GM19023 (cell line): ENCODE results near the gene EDRF1.
"Not testable (repeated sequence)": the region's sequence is repeated elsewhere in the genome, so short reads cannot be mapped to it uniquely, and the experiment has no call there.

ENCODE experiments used
- ATAC-seq: cut with Tn5 transposase; IDR thresholded peaks from one replicate; pipeline ENCODE4 v1.9.1; 2021; ENCODE audit warnings: mild to moderate bottlenecking, moderate library complexity; ENCODE audit not compliant: unreplicated experiment

The EDRF1 gene

GRCh38 chr10:125707541-125708468, 11.7 kb upstream of the EDRF1 start:
- no peak for ATAC-seq

GRCh38 chr10:125708971-125709503, 10.5 kb upstream of the EDRF1 start:
- no peak for ATAC-seq

GRCh38 chr10:125709553-125710474, 9.7 kb upstream of the EDRF1 start:
- no peak for ATAC-seq

GRCh38 chr10:125711110-125711750, 8.3 kb upstream of the EDRF1 start:
- ATAC-seq = no peak

- ATAC-seq = not testable (repeated sequence)
These were observed 4.8 kb upstream of the EDRF1 start for GRCh38 chr10:125714728-125715127.

- ATAC-seq = no peak
These were observed 483 bp downstream of the EDRF1 start for GRCh38 chr10:125720002-125720382.

- ATAC-seq = no peak
These were observed 1.5 kb downstream of the EDRF1 start for GRCh38 chr10:125721035-125721434.

GRCh38 chr10:125722811-125723210, 3.3 kb downstream of the EDRF1 start:
- no peak for ATAC-seq

- no peak for ATAC-seq
These were observed 7.4 kb downstream of the EDRF1 start for GRCh38 chr10:125726914-125727313.

- ATAC-seq = no peak
These were observed 7.9 kb downstream of the EDRF1 start for GRCh38 chr10:125727436-125727835.

GRCh38 chr10:125734148-125734547, 14.6 kb downstream of the EDRF1 start:
- no peak for ATAC-seq

GRCh38 chr10:125734823-125735222, 15.3 kb downstream of the EDRF1 start:
- no peak for ATAC-seq

GRCh38 chr10:125738206-125738605, 18.7 kb downstream of the EDRF1 start:
- no peak for ATAC-seq

- ATAC-seq = no peak
These were observed 20.6 kb downstream of the EDRF1 start for GRCh38 chr10:125739994-125740679.

- ATAC-seq = no peak
These were observed 23.0 kb downstream of the EDRF1 start for GRCh38 chr10:125742465-125742864.

GRCh38 chr10:125744909-125745308, 25.4 kb downstream of the EDRF1 start:
- no peak for ATAC-seq

GRCh38 chr10:125747417-125747816, 27.9 kb downstream of the EDRF1 start:
- no peak for ATAC-seq

- ATAC-seq = no peak
These were observed 36.7 kb downstream of the EDRF1 start for GRCh38 chr10:125756196-125756595.

- no peak for ATAC-seq
These were observed 37.5 kb downstream of the EDRF1 start for GRCh38 chr10:125756853-125757487.

GRCh38 chr10:125757742-125758141, 38.2 kb downstream of the EDRF1 start:
- no peak for ATAC-seq
